Stomach (tissue), 9 donors: ENCODE measurements around the gene CNP. TPM values are rescaled to one million over a fixed set of nuclear protein-coding genes. Genes with fewer than 3 reads are reported as not detected.
"Not testable (repeated sequence)": the region's sequence is repeated elsewhere in the genome, so short reads cannot be mapped to it uniquely, and the experiment has no call there.

Source experiments
- DNase-seq, 2 donors: peaks; one replicate each; pipeline versions ENCODE4 v3.0.0 to v3.0.0-alpha.2; 2013 to 2019
- H3K27ac ChIP-seq, 5 donors: fragments of 200-600 bp in 4 of 5; sonication (generic) in 4 of 5; one replicate each; pipeline ENCODE4 v1.5.1; 2013 to 2019; ENCODE audit warnings: mild to moderate bottlenecking in 1 of 5, moderate library complexity in 1 of 5
- H3K27me3 ChIP-seq, 3 donors: fragments of 200-600 bp; sonication (generic); one replicate each; pipeline ENCODE4 v1.5.1; 2017 to 2019; ENCODE audit warnings: mixed run types in 1 of 3
- H3K36me3 ChIP-seq, 4 donors: fragments of 200-600 bp; sonication (generic); 1 replicate in 3 of 4; 2 replicates in 1 of 4; pipeline ENCODE4 v1.5.1; 2016 to 2019
- H3K4me1 ChIP-seq, 4 donors: fragments of 200-600 bp; sonication (generic); one replicate each; pipeline ENCODE4 v1.5.1; 2016 to 2019
- H3K4me3 ChIP-seq, 4 donors: fragments of 200-600 bp; sonication (generic) in 3 of 4; one replicate each; pipeline ENCODE4 v1.5.1; 2016 to 2019; ENCODE audit warnings: mild to moderate bottlenecking in 1 of 4
- H3K9me3 ChIP-seq, 4 donors: fragments of 200-600 bp; sonication (generic); one replicate each; pipeline ENCODE4 v1.5.1; 2016 to 2019
- EP300 ChIP-seq: sonication (generic); formaldehyde crosslinking; IDR thresholded peaks from one replicate; pipeline ENCODE4 v1.6.1; 2017; ENCODE audit warnings: antibody characterized with exemption
- POLR2A ChIP-seq, 4 donors: fragments of 450-650 bp; IDR thresholded peaks; one replicate each; pipeline ENCODE4 v1.6.1; 2016; ENCODE audit warnings: antibody characterized with exemption in 4 of 4, control low read depth in 2 of 4, mild to moderate bottlenecking in 1 of 4, moderate library complexity in 1 of 4
- POLR2AphosphoS5 ChIP-seq, 3 donors: sonication (generic); formaldehyde crosslinking; IDR thresholded peaks; one replicate each; pipeline ENCODE4 v1.6.1; 2016; ENCODE audit warnings: antibody characterized with exemption in 3 of 3
- WGBS, 5 donors: extraction: QIAGEN DNeasy Blood & Tissue Kit in 3 of 5; methylation state at CpG; one replicate each; pipeline versions ENCODE4 v1.1.5 to v1.1.7; 2013 to 2018; 5-methylcytosine and 5-hydroxymethylcytosine counted together
- intact Hi-C: fragments of 100-400 bp; cut with DNase I; formaldehyde crosslinking; loops from one replicate; pipeline ENCODE4 v1.15.1; 2023; ENCODE audit warnings: low total_unique reads
- polyA plus RNA-seq, 3 donors: library from polyadenylated mRNA; stranded (reverse); fragments of 200-250 nt; gene quantifications; one replicate each; pipeline ENCODE4 v1.2.3, GENCODE V29; 2013
- total RNA-seq, 5 donors: library from RNA; depleted of rRNA; stranded (reverse); fragments of >200 nt; gene quantifications; one replicate each; pipeline versions ENCODE4 v1.1.0 to v1.2.3, GENCODE V29; 2014 to 2016
- TF ChIP-seq, protein P1 (sequence below), 7 experiments: fragments of 450-650 bp in 4 of 7; fragments of 200-600 bp in 3 of 7; sonication (generic) in 3 of 7; IDR thresholded peaks; one replicate each; pipeline ENCODE4 v1.5.1; 2016 to 2019; ENCODE audit warnings: antibody characterized with exemption in 7 of 7, control low read depth in 2 of 7, mild to moderate bottlenecking in 1 of 7
- donor health status: healthy with polysubstance abuse.
- donor health status: Bipolar disorder and iron deficiency.
- donor health status: healthy.

CNP gene
- total and polyA plus RNA-seq, 8 donors = 21.0 to 47.2 (median 29.1) TPM

DNA sequence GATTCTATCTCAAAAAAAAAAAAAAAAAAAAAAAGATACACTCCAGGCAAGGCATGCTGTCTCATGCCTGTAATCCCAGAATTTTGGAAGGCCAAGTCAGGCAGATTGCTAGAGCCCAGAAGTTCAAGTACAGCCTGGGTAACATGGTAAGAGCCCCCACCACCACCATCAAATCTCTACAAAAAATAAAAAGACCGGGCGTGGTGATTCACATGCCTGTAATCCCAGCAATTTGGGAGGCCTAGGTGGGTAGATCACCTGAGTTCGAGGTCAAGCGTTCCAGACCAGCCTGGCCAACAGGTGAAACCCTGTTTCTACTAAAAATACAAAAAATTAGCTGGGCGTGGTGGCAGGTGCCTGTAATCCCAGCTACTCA lies 46.0 kb upstream of the CNP start:
- WGBS, 5 donors = 88 to 98% (median 93%) methylated on average over 5 of the region's 5 CpGs

DNA sequence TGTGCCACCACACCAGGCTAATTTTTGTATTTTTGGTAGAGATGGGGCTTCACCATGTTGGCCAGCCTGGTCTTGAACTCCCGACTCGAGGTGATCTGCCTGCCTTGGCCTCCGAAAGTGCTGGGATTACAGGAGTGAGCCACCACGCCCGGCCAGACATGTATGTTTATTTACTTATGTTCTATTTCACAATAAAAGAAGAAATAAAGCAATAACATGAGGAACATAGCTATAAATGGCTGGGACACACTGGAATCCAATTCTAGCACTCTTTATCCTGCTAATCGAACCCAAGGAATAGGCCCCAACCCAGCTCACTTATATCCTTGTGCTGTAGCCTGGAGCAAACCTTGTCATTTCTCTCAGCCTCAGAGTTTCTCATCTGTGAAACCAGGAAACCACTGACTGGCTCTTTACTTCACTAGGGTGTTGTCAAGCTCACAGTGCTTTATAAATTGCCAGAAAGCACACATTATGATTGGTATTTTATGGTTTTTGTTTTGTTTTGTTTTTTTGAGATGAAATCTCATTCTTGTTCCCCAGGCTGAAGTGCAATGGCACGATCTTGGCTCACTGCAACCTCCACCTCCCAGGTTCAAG lies 40.5 kb upstream of the CNP start:
- intact Hi-C loops = no loop called here
- H3K9me3 ChIP-seq = no peaks in the 10 kb centered on the region
- H3K36me3 ChIP-seq = no peaks in the 10 kb centered on the region
- no peak for DNase-seq
- H3K4me1 ChIP-seq = peaks cover 5 to 19% (median 12%) of the 10 kb centered on the region in 4 donors
- H3K4me3 ChIP-seq = no peak overlapping the region
- TF ChIP-seq, protein P1, sequence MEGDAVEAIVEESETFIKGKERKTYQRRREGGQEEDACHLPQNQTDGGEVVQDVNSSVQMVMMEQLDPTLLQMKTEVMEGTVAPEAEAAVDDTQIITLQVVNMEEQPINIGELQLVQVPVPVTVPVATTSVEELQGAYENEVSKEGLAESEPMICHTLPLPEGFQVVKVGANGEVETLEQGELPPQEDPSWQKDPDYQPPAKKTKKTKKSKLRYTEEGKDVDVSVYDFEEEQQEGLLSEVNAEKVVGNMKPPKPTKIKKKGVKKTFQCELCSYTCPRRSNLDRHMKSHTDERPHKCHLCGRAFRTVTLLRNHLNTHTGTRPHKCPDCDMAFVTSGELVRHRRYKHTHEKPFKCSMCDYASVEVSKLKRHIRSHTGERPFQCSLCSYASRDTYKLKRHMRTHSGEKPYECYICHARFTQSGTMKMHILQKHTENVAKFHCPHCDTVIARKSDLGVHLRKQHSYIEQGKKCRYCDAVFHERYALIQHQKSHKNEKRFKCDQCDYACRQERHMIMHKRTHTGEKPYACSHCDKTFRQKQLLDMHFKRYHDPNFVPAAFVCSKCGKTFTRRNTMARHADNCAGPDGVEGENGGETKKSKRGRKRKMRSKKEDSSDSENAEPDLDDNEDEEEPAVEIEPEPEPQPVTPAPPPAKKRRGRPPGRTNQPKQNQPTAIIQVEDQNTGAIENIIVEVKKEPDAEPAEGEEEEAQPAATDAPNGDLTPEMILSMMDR (IDR thresholded peaks at IDR 0.05) = no peak
- TF ChIP-seq POLR2A (IDR thresholded peaks at IDR 0.05) (no peak), EP300 (no peak)
- H3K27me3 ChIP-seq = no peaks in the 10 kb centered on the region
- H3K27ac ChIP-seq = no peak overlapping the region
- WGBS, 5 donors = 83 to 89% (median 87%) methylated on average over 7 of the region's 7 CpGs

More for the DNA sequence above, 46.0 kb upstream of the CNP start:
- Histone ChIP-seq H3K27me3 (no peaks in the 10 kb centered on the region), H3K36me3 (no peaks in the 10 kb centered on the region), H3K27ac (no peak overlapping the region), H3K4me1 (peaks cover 27 to 38% (median 32%) of the 10 kb centered on the region in 4 donors), H3K4me3 (no peak overlapping the region), H3K9me3 (no peaks in the 10 kb centered on the region)
- TF ChIP-seq POLR2A (IDR thresholded peaks at IDR 0.05) (no peak), EP300 (no peak), POLR2AphosphoS5 (IDR thresholded peaks at IDR 0.05) (no peak)
- TF ChIP-seq, protein P1 (IDR thresholded peaks at IDR 0.05) = no peak
- no peak for DNase-seq
- intact Hi-C loops = no loop called here

DNA sequence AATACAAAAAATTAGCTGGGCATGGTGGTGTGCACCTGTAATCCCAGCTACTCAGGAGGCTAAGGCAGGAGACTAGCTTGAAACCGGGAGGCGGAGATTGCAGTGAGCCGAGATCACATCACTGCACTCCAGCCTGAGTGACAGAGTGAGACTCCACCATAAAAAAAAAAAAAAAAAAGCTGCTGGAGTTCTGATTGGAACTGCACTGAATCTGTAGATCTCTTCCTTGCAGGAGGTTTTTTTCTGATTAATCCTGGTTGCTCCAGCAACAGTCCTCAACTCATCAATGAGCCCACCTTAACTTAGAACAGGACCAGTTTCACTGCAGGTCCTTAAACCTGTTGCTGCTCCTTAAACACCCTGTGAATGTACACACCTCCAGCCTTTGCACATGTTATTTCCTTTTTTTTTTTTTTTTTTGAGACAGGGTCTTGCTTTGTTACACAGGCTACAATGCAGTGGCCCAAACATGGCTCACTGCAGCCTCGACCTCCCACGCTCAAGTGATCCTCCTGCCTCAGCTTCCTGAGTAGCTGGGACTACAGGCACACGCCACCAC lies 37.8 kb upstream of the CNP start:
- H3K9me3 ChIP-seq = no peaks in the 10 kb centered on the region
- H3K36me3 ChIP-seq = no peaks in the 10 kb centered on the region
- peak overlapping the region in 2 of 5 donors; percentile 82 to 86 for H3K27ac ChIP-seq
- no peak overlapping the region for H3K4me3 ChIP-seq
- 74 to 89% (median 79%) methylated on average over 6 of the region's 6 CpGs for WGBS, 5 donors
- H3K4me1 ChIP-seq = peaks cover 5 to 33% (median 14%) of the 10 kb centered on the region in 4 donors
- TF ChIP-seq, protein P1 (IDR thresholded peaks at IDR 0.05) = no peak
- TF ChIP-seq EP300 (no peak), POLR2A (IDR thresholded peaks at IDR 0.05) (no peak)
- no peak for DNase-seq
- intact Hi-C loops = no loop called here
- no peaks in the 10 kb centered on the region for H3K27me3 ChIP-seq

DNA sequence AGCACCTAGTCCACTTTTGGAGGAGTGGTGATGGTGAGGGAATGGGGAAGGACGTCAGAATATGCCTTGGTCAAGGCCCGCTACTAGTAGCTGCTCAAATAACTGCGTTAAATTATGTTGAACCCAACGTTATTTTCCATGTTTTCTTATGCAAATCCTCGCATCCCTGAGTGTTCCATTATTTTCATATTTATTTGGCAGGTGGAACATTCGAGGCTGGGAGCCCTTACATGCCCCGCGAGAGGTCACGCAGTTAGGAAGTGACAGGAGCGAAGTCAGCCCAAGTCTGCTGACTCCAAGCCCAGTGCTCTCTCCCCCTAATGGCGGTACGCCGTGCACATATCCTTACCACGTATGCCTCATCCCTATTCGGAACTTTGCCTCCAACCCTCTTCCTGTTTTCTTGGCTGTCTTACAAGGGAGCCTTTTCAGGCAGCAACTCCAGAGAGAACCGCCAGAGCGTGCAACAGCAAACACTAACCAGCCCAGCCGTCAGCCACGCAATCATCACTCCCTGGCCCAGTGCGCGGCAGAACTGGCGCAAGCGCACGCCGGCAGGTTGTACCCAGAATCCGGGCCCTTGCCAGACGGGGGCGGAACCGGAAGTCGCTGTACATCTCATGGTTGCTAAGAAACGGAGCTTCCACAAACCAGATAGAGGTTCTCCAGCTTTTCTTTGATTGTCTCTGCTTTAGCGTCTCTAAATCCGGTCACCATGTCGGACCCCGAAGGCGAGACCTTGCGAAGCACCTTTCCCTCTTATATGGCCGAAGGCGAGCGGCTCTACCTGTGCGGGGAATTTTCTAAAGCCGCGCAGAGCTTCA lies 36.4 kb upstream of the CNP start, which contains the start of gene ODAD4:
TSS of gene ODAD4 (plus strand) at position 609 of the 824 bp plus-strand sequence. CDS start at position 716, 107 bp downstream.
- TF ChIP-seq EP300 (peak; percentile 60), POLR2AphosphoS5 (IDR thresholded peaks at IDR 0.05) (peak; percentile 91 to 97 (median 93)), POLR2A (IDR thresholded peaks at IDR 0.05) (peak in 1 of 4 donors; percentile 36)
- TF ChIP-seq, protein P1 (IDR thresholded peaks at IDR 0.05) = peak in 6 of 7 experiments; percentile 16 to 74 (median 44)
- WGBS, 5 donors = 1 to 2% (median 1%) methylated on average over 36 to 43 of the region's 43 CpGs
- no peaks in the 10 kb centered on the region for H3K27me3 ChIP-seq
- intact Hi-C loops = no loop called here
- H3K4me3 ChIP-seq = peak within 1 kb of the TSS; percentile 47 to 63 (median 52)
- H3K9me3 ChIP-seq = no peaks in the 10 kb centered on the region
- H3K36me3 ChIP-seq = peaks cover 0 to 5% (median under 1%) of the 10 kb centered on the region in 4 donors
- DNase-seq = peak; percentile 98 to 99
- H3K4me1 ChIP-seq = peaks cover 5 to 33% (median 14%) of the 10 kb centered on the region in 4 donors
- H3K27ac ChIP-seq = peak within 1 kb of the TSS; percentile 82 to 88 (median 86)

DNA sequence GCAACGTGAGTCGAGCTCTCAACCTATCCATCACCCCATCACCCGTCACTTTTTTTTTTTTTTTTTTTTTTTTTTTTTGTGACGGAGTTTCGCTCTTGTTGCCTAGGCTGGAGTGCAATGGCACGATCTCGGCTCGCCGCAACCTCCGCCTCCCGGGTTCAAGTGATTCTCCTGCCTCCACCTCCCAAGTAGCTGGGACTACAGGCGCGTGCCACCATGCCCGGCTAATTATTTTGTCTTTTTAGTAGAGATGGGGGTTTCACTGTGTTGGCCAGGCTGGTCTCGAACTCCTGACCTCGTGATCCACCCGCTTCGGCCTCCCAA lies 35.8 kb upstream of the CNP start:
- intact Hi-C loops, DNase-seq, H3K9me3 ChIP-seq, H3K27me3 ChIP-seq: not testable (repeated sequence)
- Histone ChIP-seq H3K4me1 (peaks cover 5 to 33% (median 14%) of the 10 kb centered on the region in 4 donors), H3K27ac (peak overlapping the region; percentile 53 to 88 (median 86)), H3K36me3 (peaks cover 0 to 11% (median 3%) of the 10 kb centered on the region in 4 donors), H3K4me3 (peak overlapping the region; percentile 47 to 63 (median 52))
- 40 to 59% (median 48%) methylated on average over 12 to 18 of the region's 18 CpGs for WGBS, 5 donors

DNA sequence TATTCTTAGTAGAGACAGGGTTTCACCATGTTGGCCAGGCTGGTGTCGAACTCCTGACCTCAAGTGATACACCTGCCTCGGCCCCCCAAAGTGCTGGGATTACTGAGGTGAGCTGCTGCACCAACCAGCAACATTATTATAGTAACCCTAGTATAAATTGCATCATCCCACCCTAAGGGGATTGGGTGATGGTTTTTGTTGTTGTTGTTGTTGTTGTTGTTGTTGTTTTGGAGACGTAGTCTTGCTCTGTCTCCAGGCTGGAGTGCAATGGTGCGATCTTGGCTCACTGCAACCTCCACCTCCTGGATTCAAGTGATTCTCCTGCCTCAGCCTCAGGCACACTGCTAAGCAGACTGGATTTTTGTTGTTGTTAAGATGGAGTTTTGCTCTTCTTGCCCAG lies 34.9 kb upstream of the CNP start:
- DNase-seq, H3K27me3 ChIP-seq, H3K27ac ChIP-seq, H3K9me3 ChIP-seq, intact Hi-C loops, H3K4me3 ChIP-seq: not testable (repeated sequence)
- peaks cover 5 to 33% (median 14%) of the 10 kb centered on the region in 4 donors for H3K4me1 ChIP-seq
- 82 to 97% (median 88%) methylated on average over 3 to 4 of the region's 4 CpGs for WGBS, 5 donors
- H3K36me3 ChIP-seq = peaks cover 0 to 20% (median 6%) of the 10 kb centered on the region in 4 donors
